Glutamatergic neuron (in vitro differentiated cells): Measurements from ENCODE around the gene PALS2. TPM values are rescaled to one million over a fixed set of nuclear protein-coding genes. Genes with fewer than 3 reads are reported as not detected.

Source experiments
- DNase-seq: peaks from one replicate; pipeline ENCODE4 v3.0.0; 2022
- H3K27ac Mint-ChIP-seq: one replicate; pipeline ENCODE4 v1.8.0; 2020; ENCODE audit warnings: mild to moderate bottlenecking, mixed read lengths, inconsistent platforms; ENCODE audit not compliant: unreplicated experiment
- H3K27me3 Mint-ChIP-seq: one replicate; pipeline ENCODE4 v1.8.0; 2020; ENCODE audit warnings: mild to moderate bottlenecking, moderate library complexity, mixed read lengths, inconsistent platforms; ENCODE audit not compliant: unreplicated experiment
- H3K36me3 Mint-ChIP-seq: one replicate; pipeline ENCODE4 v1.8.0; 2020; ENCODE audit warnings: mild to moderate bottlenecking, mixed read lengths, inconsistent platforms; ENCODE audit not compliant: unreplicated experiment
- H3K4me1 Mint-ChIP-seq: one replicate; pipeline ENCODE4 v1.8.0; 2020; ENCODE audit warnings: mild to moderate bottlenecking, low read depth, mixed read lengths, inconsistent platforms; ENCODE audit not compliant: unreplicated experiment
- H3K4me3 Mint-ChIP-seq: one replicate; pipeline ENCODE4 v1.8.0; 2020; ENCODE audit warnings: mild to moderate bottlenecking, mixed read lengths, inconsistent platforms; ENCODE audit not compliant: unreplicated experiment
- H3K9me3 Mint-ChIP-seq: one replicate; pipeline ENCODE4 v1.8.0; 2020; ENCODE audit warnings: mild to moderate bottlenecking, moderate library complexity, mixed read lengths, inconsistent platforms; ENCODE audit not compliant: unreplicated experiment
- total RNA-seq: library from RNA; stranded (reverse); fragmentation: NEBNext Ultra II Directional; extraction: Animal tissue kit (Norgen Biotek cat#: 25700); gene quantifications from one replicate; pipeline ENCODE4 v1.2.1, GENCODE V29; 2021; ENCODE audit not compliant: unreplicated experiment
- TF ChIP-seq, protein P1 (sequence below): fragments of 200-600 bp; sonication (generic); IDR thresholded peaks from one replicate; pipeline ENCODE4 v1.5.0; 2021; ENCODE audit not compliant: partially characterized antibody, unreplicated experiment

PALS2 gene
- total RNA-seq, 1 donor from 2014 or later = 23.4 TPM

DNA sequence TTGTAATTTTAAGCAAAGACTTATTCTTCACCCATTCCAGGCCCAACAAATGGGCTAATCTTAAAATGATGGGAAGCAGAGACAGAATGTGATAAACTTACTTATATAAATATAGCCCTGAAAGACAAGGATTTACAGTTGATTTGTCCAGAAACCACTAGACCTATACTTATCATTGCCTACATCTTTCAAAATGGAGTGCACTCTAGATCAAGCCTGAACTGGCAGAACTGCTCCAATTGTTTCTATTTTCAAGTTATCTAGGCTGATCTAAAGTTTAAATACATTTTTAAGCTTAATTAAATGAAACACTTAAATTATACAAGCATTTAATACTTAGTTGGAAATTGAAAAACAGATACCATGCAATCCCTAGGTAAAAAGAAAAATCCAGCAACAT lies 24.9 kb upstream of the PALS2 start:
- Mint-ChIP-seq H3K9me3 (no peaks in the 10 kb centered on the region), H3K4me1 (no peaks in the 10 kb centered on the region), H3K4me3 (no peak overlapping the region), H3K27me3 (no peaks in the 10 kb centered on the region), H3K36me3 (no peaks in the 10 kb centered on the region), H3K27ac (no peak overlapping the region)
- TF ChIP-seq, protein P1, sequence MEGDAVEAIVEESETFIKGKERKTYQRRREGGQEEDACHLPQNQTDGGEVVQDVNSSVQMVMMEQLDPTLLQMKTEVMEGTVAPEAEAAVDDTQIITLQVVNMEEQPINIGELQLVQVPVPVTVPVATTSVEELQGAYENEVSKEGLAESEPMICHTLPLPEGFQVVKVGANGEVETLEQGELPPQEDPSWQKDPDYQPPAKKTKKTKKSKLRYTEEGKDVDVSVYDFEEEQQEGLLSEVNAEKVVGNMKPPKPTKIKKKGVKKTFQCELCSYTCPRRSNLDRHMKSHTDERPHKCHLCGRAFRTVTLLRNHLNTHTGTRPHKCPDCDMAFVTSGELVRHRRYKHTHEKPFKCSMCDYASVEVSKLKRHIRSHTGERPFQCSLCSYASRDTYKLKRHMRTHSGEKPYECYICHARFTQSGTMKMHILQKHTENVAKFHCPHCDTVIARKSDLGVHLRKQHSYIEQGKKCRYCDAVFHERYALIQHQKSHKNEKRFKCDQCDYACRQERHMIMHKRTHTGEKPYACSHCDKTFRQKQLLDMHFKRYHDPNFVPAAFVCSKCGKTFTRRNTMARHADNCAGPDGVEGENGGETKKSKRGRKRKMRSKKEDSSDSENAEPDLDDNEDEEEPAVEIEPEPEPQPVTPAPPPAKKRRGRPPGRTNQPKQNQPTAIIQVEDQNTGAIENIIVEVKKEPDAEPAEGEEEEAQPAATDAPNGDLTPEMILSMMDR = no peak
- DNase-seq = no peak

DNA sequence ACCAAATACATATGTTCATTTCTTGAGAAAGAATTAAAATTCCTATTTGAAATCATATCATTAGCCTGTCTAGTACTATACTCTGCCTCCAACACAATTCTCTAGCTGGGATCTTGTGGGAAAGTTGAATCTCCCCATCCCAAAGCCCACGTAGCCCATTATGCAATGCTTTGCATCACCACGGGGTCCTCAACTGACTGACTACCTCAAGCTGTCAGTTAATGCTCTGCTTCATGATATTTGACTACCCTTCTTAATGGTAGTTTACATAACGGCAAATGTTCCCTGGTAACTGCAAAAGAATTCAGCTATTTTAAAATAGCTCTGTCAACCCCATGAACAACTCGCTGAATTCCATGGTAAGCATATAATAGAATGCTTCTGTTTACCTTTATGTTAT lies 23.3 kb upstream of the PALS2 start:
- Mint-ChIP-seq H3K27me3 (no peaks in the 10 kb centered on the region), H3K36me3 (no peaks in the 10 kb centered on the region), H3K4me1 (no peaks in the 10 kb centered on the region), H3K4me3 (no peak overlapping the region), H3K9me3 (no peaks in the 10 kb centered on the region), H3K27ac (no peak overlapping the region)
- no peak for DNase-seq
- TF ChIP-seq, protein P1 = no peak

DNA sequence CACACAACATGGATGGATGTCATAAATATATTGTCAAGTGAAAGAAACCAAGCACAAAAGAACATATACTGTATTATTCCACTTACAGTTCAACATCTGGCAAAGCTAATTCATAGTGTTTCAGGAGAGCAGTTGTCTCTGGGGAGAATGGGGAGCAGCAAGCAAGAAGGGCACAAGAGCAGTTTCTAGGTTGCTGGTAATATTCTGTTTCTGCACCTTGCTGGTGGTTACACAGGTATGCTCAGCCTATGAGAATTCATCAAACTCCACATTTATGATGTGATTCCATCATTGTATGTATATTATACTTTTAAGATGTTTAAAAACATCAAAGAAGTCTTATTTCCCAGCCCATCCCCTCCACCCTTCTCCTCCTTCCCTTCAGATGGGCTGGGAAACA lies 18.1 kb upstream of the PALS2 start:
- TF ChIP-seq, protein P1 = no peak
- no peaks in the 10 kb centered on the region for H3K27me3 Mint-ChIP-seq
- H3K9me3 Mint-ChIP-seq = no peaks in the 10 kb centered on the region
- H3K27ac Mint-ChIP-seq = no peak overlapping the region
- no peak overlapping the region for H3K4me3 Mint-ChIP-seq
- H3K4me1 Mint-ChIP-seq = no peaks in the 10 kb centered on the region
- DNase-seq = no peak
- H3K36me3 Mint-ChIP-seq = no peaks in the 10 kb centered on the region

DNA sequence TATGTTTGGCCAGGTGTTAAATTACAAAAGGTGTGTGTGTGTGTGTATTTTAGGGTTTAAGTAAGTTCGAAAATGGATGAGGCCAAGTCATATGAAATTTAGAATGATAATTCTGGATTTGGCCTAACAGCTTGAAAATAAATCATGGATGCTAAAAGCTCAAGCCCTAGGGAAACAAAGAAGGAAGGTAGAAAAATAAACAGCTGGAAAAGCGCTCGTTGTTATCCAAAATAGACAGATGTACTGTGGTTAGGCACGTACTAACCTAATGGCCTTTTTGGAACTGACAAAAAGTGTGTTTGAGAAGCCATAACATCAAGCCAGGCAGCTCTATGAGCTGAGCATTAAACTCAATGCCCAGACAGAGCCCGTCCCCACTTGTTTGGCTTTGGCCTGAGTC lies 17.5 kb upstream of the PALS2 start:
- DNase-seq = no peak

DNA sequence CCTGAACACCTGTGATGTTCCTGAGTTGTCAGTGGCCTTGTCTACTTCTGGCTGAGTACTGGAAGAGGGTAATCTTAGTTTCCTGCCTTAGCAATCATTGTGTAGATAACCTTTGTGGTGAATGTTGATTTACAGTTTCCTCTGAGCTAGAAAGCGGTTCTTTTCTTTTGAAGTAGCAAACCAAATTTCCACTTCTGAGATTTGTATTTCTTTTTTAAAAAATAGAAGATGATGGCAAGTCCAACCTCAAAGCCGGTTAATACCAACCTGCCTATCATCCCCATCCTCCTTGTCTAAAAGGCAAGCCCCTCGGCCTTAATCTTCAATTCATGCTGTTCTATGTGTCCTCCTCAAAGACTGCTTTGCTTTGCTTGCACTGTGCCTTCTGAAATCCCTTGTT lies 12.5 kb upstream of the PALS2 start:
- TF ChIP-seq, protein P1 = no peak
- H3K27ac Mint-ChIP-seq = no peak overlapping the region

More for the DNA sequence above, 17.5 kb upstream of the PALS2 start:
- Mint-ChIP-seq H3K27me3 (no peaks in the 10 kb centered on the region), H3K4me1 (no peaks in the 10 kb centered on the region), H3K36me3 (no peaks in the 10 kb centered on the region), H3K27ac (no peak overlapping the region), H3K4me3 (no peak overlapping the region), H3K9me3 (no peaks in the 10 kb centered on the region)
- TF ChIP-seq, protein P1 = no peak

More for the DNA sequence above, 12.5 kb upstream of the PALS2 start:
- DNase-seq = no peak
- Mint-ChIP-seq H3K4me3 (no peak overlapping the region), H3K9me3 (no peaks in the 10 kb centered on the region), H3K4me1 (no peaks in the 10 kb centered on the region), H3K27me3 (no peaks in the 10 kb centered on the region), H3K36me3 (no peaks in the 10 kb centered on the region)
